Spleen (tissue), 11 donors: ENCODE measurements around the gene GNAZ. TPM values are rescaled to one million over a fixed set of nuclear protein-coding genes. Genes with fewer than 3 reads are reported as not detected.

Source experiments
- DNase-seq: peaks from one replicate; pipeline ENCODE4 v3.0.0-alpha.2; 2020
- H3K27ac ChIP-seq, 8 donors: fragments of 200-600 bp; sonication (generic) in 7 of 8; 1 replicate in 4 of 8; 2 replicates in 4 of 8; pipeline versions ENCODE4 v1.5.0 to v1.8.0; 2016 to 2021; ENCODE audit warnings: inconsistent platforms in 4 of 8, mild to moderate bottlenecking in 4 of 8, moderate library complexity in 1 of 8
- H3K27me3 ChIP-seq, 7 donors: fragments of 200-600 bp; sonication (generic) in 6 of 7; replicated peaks in 1 of 7; 1 replicate in 4 of 7; 2 replicates in 3 of 7; pipeline versions ENCODE4 v1.5.0 to v1.8.0; 2016 to 2021; ENCODE audit warnings: inconsistent platforms in 3 of 7, mild to moderate bottlenecking in 1 of 7
- H3K36me3 ChIP-seq, 6 donors: fragments of 200-600 bp; sonication (generic) in 5 of 6; 1 replicate in 4 of 6; 2 replicates in 2 of 6; pipeline versions ENCODE4 v1.5.0 to v1.8.0; 2016 to 2021; ENCODE audit warnings: inconsistent platforms in 2 of 6
- H3K4me1 ChIP-seq, 6 donors: fragments of 200-600 bp; sonication (generic) in 5 of 6; 1 replicate in 3 of 6; 2 replicates in 3 of 6; pipeline versions ENCODE4 v1.5.0 to v1.8.0; 2016 to 2021; ENCODE audit warnings: inconsistent platforms in 3 of 6
- H3K4me3 ChIP-seq, 8 donors: fragments of 200-600 bp; sonication (generic) in 7 of 8; 1 replicate in 4 of 8; 2 replicates in 4 of 8; pipeline versions ENCODE4 v1.5.0 to v1.8.0; 2016 to 2021; ENCODE audit warnings: inconsistent platforms in 4 of 8, mild to moderate bottlenecking in 4 of 8, moderate library complexity in 2 of 8
- H3K9me3 ChIP-seq, 8 donors: fragments of 200-600 bp; sonication (generic) in 7 of 8; 1 replicate in 4 of 8; 2 replicates in 4 of 8; pipeline versions ENCODE4 v1.5.0 to v1.8.0; 2016 to 2021; ENCODE audit warnings: inconsistent platforms in 4 of 8
- POLR2A ChIP-seq, 3 donors: fragments of 450-650 bp; IDR thresholded peaks; one replicate each; pipeline ENCODE4 v1.5.1; 2017; ENCODE audit warnings: antibody characterized with exemption in 3 of 3, mild to moderate bottlenecking in 1 of 3
- POLR2AphosphoS5 ChIP-seq, 3 donors: sonication (generic); formaldehyde crosslinking; IDR thresholded peaks; one replicate each; pipeline ENCODE4 v1.5.1; 2017; ENCODE audit warnings: antibody characterized with exemption in 3 of 3
- WGBS, 5 donors: extraction: QIAGEN DNeasy Blood & Tissue Kit in 3 of 5; methylation state at CpG; one replicate each; pipeline versions ENCODE4 v1.1.5 to v1.1.7; 2013 to 2018; 5-methylcytosine and 5-hydroxymethylcytosine counted together
- intact Hi-C: fragments of 100-400 bp; cut with DNase I; formaldehyde crosslinking; loops from one replicate; pipeline ENCODE4 v1.15.0; 2023; ENCODE audit warnings: low total_unique reads
- polyA plus RNA-seq, 3 donors: library from polyadenylated mRNA; stranded (reverse); fragments of 200-250 nt; gene quantifications; one replicate each; pipeline ENCODE4 v1.2.1, GENCODE V29; 2013
- total RNA-seq, 7 donors: library from RNA; depleted of rRNA in 3 of 7; stranded (reverse); fragments of >200 nt in 3 of 7; fragmentation: NEBNext Ultra II Directional in 4 of 7; extraction: Animal tissue kit (Norgen Biotek cat#: 25700) in 4 of 7; gene quantifications; one replicate each; pipeline versions ENCODE4 v1.1.0 to v1.2.1, GENCODE V29; 2016 to 2021
- TF ChIP-seq, protein P1 (sequence below), 11 experiments: fragments of 200-600 bp in 7 of 11; fragments of 450-650 bp in 4 of 11; sonication (generic) in 4 of 11; IDR thresholded peaks in 8 of 11; conservative IDR thresholded peaks in 3 of 11; 1 replicate in 7 of 11; 2 replicates in 4 of 11; pipeline versions ENCODE4 v1.4.0 to v1.8.0; 2016 to 2021; ENCODE audit warnings: antibody characterized with exemption in 11 of 11, inconsistent platforms in 4 of 11, mild to moderate bottlenecking in 1 of 11
- donor health status: healthy with polysubstance abuse.
- donor health status: DM: no; HTN: no; CAD: no; lungs with moderate emphysema.
- donor health status: DM: no; HTN: no; CAD: no.
- donor health status: Bipolar disorder and iron deficiency.
- donor health status: healthy.
- donor health status: DM: no; HTN: no; CAD: no.
- donor health status: DM: yes; HTN: yes; CAD: no.

The GNAZ gene
- total and polyA plus RNA-seq, 10 donors: 2.3 to 11.8 (median 6.8) TPM

DNA sequence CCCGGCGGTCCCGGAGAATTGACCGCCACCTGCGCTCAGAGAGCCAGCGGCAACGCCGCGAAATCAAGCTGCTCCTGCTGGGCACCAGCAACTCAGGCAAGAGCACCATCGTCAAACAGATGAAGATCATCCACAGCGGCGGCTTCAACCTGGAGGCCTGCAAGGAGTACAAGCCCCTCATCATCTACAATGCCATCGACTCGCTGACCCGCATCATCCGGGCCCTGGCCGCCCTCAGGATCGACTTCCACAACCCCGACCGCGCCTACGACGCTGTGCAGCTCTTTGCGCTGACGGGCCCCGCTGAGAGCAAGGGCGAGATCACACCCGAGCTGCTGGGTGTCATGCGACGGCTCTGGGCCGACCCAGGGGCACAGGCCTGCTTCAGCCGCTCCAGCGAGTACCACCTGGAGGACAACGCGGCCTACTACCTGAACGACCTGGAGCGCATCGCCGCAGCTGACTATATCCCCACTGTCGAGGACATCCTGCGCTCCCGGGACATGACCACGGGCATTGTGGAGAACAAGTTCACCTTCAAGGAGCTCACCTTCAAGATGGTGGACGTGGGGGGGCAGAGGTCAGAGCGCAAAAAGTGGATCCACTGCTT, 25.5 kb downstream of the GNAZ start:
- Histone ChIP-seq H3K4me1 (peaks cover 10 to 33% (median 19%) of the 10 kb centered on the region in 6 donors), H3K27ac (no peak overlapping the region), H3K27me3 (no peaks in the 10 kb centered on the region), H3K36me3 (peaks cover 0 to 11% (median 0%) of the 10 kb centered on the region in 6 donors), H3K4me3 (no peak overlapping the region), H3K9me3 (no peaks in the 10 kb centered on the region)
- DNase-seq: no peak
- TF ChIP-seq, protein P1, sequence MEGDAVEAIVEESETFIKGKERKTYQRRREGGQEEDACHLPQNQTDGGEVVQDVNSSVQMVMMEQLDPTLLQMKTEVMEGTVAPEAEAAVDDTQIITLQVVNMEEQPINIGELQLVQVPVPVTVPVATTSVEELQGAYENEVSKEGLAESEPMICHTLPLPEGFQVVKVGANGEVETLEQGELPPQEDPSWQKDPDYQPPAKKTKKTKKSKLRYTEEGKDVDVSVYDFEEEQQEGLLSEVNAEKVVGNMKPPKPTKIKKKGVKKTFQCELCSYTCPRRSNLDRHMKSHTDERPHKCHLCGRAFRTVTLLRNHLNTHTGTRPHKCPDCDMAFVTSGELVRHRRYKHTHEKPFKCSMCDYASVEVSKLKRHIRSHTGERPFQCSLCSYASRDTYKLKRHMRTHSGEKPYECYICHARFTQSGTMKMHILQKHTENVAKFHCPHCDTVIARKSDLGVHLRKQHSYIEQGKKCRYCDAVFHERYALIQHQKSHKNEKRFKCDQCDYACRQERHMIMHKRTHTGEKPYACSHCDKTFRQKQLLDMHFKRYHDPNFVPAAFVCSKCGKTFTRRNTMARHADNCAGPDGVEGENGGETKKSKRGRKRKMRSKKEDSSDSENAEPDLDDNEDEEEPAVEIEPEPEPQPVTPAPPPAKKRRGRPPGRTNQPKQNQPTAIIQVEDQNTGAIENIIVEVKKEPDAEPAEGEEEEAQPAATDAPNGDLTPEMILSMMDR (IDR thresholded peaks at IDR 0.05 in 8 of 11, conservative IDR thresholded peaks at IDR 0.05 in 3 of 11): no peak
- no peak for TF ChIP-seq POLR2A (IDR thresholded peaks at IDR 0.05)
- TF ChIP-seq POLR2AphosphoS5 (IDR thresholded peaks at IDR 0.05): no peak
- intact Hi-C loops: no loop called here
- WGBS, 5 donors: 94 to 97% (median 95%) methylated on average over 36 to 45 of the region's 45 CpGs

DNA sequence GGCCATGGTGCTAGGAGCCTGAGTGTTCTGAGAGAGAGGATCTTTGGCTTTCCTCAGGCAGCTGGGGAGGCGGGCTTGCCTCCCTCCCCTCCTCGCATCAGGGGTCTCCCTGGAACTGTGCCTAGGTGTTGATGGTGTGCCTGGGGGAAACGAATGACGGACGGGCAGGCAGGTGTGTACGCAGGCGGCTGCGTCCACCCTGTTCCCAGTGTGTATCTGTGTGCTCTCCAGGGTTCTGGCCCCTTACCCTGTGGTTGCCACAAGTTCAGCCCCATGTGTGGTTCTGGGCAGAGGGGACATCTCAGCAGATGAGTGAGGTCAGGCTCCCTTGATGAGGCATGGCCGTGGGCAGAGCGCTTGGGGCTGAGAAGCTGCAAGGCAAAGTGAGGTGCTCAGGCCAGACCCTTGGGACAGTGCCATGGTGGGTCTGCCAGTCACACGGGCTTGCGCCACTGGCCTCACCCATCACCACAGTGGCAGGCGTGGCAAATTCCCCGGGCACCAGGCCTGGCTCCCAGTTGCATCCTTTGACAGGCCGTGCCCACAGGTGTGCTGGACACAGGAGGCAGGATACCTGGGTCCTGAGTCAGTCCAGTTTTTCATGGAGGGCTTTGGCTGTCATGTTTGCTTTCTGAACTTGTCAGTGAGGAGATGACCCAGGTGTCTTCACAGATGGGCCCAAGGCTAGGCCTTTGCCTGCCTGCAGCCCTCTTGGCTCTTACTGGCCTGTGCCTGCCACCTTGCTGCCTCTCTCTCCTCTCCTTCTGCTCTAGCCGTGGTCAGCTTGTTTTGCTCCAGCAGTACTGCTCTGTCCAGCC, 27.3 kb downstream of the GNAZ start:
- Histone ChIP-seq H3K4me3 (no peak overlapping the region), H3K4me1 (peaks cover 12 to 44% (median 24%) of the 10 kb centered on the region in 6 donors), H3K27me3 (no peaks in the 10 kb centered on the region), H3K27ac (peak overlapping the region in 7 of 8 donors; percentile 35 to 83 (median 69)), H3K36me3 (peaks cover 0 to 11% (median 0%) of the 10 kb centered on the region in 6 donors), H3K9me3 (no peaks in the 10 kb centered on the region)
- no peak for TF ChIP-seq POLR2AphosphoS5 (IDR thresholded peaks at IDR 0.05)
- TF ChIP-seq, protein P1 (IDR thresholded peaks at IDR 0.05 in 8 of 11, conservative IDR thresholded peaks at IDR 0.05 in 3 of 11): no peak
- no peak for TF ChIP-seq POLR2A (IDR thresholded peaks at IDR 0.05)
- no peak for DNase-seq
- 90 to 97% (median 93%) methylated on average over 11 to 16 of the region's 16 CpGs for WGBS, 5 donors
- intact Hi-C loops: no loop called here

DNA sequence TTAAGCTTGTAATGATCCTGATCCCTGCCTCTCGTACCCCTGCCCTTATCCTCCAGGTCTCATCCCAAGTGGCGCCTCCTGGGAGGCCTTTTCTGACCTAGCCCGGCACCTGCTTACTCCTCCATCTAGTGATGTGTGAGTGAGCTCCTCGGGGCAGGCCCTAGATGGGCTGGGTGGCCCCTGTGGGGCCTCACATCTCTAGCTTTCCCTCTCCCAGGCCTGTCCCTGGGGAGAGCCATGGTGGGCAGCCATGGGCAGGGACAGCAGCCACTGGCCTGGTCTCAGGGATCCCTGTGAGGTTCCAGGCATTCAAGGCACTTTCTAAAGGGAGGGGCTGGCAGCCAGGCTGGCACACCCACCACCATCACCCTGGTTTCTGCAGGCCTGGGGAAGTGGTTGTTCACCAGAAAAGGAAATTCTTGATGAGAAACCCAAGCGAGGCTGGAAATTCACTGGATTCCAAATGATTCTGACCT, 27.9 kb downstream of the GNAZ start:
- Histone ChIP-seq H3K27ac (peak overlapping the region; percentile 35 to 83 (median 64)), H3K4me1 (peaks cover 12 to 49% (median 26%) of the 10 kb centered on the region in 6 donors), H3K36me3 (peaks cover 0 to 11% (median 0%) of the 10 kb centered on the region in 6 donors), H3K9me3 (no peaks in the 10 kb centered on the region), H3K27me3 (no peaks in the 10 kb centered on the region), H3K4me3 (no peak overlapping the region)
- intact Hi-C loops: no loop called here
- no peak for TF ChIP-seq POLR2AphosphoS5 (IDR thresholded peaks at IDR 0.05)
- WGBS, 5 donors: 75 to 90% (median 79%) methylated on average over 5 of the region's 5 CpGs
- no peak for DNase-seq

DNA sequence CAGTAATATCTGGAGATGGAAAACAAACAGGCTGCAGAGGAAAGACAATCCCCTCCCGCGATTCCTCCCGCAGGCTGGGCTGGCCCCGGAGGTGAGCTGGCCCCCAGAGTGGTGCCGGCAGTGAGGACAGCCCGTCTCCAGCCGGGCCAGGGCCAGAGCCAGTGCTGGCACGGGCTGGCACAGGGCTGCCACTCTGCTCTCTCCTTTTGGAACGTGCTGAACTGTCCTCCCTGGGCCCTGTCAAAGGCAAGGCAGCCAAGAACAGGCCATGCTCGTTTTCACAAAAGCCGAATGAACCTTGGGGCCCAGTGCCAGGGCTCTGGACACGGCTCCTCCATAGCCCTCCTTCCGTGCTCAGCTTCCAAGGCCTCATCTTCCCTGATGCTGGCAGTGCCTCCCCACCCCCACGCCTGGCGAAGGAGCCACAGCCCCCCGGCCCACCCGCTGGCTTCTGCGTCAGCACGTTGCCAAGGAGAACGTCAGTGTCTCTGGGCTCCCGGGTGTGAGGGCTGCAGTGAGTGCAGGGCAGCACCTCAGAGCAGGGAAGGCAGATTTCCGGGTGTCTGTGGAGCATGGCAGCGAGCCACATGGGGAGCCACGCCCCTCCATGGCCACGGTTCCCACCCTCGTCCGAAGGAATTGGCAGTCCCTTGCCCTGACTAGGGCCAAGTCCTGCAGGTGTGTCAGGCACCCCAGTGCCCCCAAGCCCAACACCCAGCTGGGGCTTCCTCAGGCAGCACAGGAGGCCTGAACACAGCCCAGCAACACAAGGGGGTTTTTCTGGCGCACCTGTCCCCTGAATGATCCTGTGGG, 28.6 kb downstream of the GNAZ start:
- intact Hi-C loops: no loop called here
- peaks cover 12 to 49% (median 26%) of the 10 kb centered on the region in 6 donors for H3K4me1 ChIP-seq
- TF ChIP-seq POLR2A (IDR thresholded peaks at IDR 0.05) (no peak), POLR2AphosphoS5 (IDR thresholded peaks at IDR 0.05) (peak in 2 of 3 donors; percentile 55 to 67)
- TF ChIP-seq, protein P1 (IDR thresholded peaks at IDR 0.05 in 8 of 11, conservative IDR thresholded peaks at IDR 0.05 in 3 of 11): no peak
- H3K4me3 ChIP-seq: no peak overlapping the region
- H3K36me3 ChIP-seq: peaks cover 0 to 11% (median 0%) of the 10 kb centered on the region in 6 donors
- 55 to 82% (median 72%) methylated on average over 14 to 28 of the region's 28 CpGs for WGBS, 5 donors
- H3K27ac ChIP-seq: peak overlapping the region; percentile 35 to 83 (median 64)
- H3K27me3 ChIP-seq: no peaks in the 10 kb centered on the region
- H3K9me3 ChIP-seq: no peaks in the 10 kb centered on the region
- DNase-seq: no peak
